HTERT RPE-1 (cell line): ENCODE measurements around the gene PFKFB3.
"Not testable (repeated sequence)": the region's sequence is repeated elsewhere in the genome, so short reads cannot be mapped to it uniquely, and the experiment has no call there.

Experiments
- in situ Hi-C: fragments of 300-500 bp; cut with MboI; formaldehyde crosslinking; loops from 4 replicates; pipeline ENCODE4 v1.14.3; 2020; ENCODE audit warnings: low sequenced_read_pairs

The PFKFB3 gene

DNA sequence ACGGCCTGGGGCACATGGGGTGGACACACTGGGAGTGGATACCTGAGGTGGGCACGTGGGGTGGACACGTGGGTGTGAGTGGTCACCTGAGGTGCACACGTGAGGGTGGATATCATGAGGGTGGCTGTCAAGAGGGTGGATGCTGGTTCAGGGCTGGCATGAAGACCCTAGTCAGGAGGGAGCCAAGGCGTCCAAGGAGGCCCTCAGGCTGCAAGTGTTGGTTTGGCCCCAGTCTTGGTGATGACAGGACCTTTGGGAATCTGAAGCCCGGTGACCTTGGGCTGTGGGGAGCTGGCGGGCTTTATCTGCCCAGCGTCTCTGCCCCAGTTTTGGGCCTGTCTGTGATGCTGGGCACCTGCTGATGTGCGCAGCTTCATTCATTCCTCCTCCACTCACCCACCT is 24.9 kb upstream of the PFKFB3 start:
- in situ Hi-C loops: no loop called here

DNA sequence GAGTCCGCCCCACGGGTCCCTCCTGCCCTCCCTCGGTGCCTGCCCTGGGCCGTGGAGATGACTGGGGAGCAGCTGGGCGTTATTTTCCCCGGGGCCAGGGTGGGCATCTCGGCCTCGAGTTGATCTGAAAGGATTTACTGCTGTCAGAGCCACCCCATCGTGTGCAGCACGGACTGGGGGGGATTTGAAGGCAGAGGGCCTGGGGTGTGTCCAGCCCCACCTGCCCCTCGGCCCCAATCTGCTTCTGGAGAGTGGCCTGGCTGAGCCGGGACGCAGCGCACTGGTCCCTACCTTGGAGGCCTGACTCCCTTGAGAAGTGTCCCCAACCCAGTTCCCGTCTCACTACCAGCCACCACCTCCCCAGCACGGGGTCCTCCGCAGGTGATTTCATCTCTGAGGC is 24.2 kb upstream of the PFKFB3 start:
- in situ Hi-C loops: no loop called here

DNA sequence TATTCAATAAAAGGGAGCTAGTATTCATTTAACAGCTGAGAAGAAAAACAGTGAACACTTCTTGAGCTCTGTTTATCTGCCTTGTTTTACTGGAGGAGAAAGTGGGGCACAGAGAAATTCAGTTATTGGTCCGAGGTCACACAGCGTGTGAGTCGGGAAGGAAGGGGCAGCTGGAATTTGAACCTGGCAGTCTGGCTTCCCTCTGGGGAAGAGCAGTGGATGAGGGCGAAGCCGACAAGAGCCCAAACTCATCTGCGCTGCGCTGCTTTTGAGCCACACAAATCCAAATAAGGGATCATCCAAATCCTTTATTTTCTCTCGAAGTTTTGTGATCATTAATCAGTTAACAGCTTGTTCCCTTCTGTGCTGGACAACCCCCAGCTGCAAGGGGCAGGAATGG is 23.7 kb upstream of the PFKFB3 start:
- in situ Hi-C loops: no loop called here

GRCh38 chr10:6180480-6181110 is 22.1 kb upstream of the PFKFB3 start:
- in situ Hi-C loops: no loop called here

DNA sequence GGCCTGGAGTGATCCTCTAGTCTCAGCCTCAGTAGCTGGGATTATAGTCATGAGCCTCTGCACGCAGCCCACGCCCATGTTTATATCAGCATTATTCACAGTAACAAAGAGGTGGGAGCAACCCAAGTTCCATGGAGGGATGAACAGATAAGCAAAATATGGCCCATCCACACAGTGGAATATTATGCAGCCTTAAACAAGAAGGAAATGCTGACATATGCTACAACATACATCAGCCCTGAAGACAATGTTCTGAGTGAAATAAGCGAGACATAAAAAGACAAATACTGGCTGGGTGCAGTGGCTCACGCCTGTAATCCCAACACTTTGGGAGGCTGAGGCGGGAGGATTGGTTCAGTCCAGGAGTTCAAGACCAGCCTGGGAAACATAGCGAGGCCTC is 21.5 kb upstream of the PFKFB3 start:
- in situ Hi-C loops: no loop called here

GRCh38 chr10:6182454-6183098 is 20.2 kb upstream of the PFKFB3 start:
- in situ Hi-C loops: no loop called here

DNA sequence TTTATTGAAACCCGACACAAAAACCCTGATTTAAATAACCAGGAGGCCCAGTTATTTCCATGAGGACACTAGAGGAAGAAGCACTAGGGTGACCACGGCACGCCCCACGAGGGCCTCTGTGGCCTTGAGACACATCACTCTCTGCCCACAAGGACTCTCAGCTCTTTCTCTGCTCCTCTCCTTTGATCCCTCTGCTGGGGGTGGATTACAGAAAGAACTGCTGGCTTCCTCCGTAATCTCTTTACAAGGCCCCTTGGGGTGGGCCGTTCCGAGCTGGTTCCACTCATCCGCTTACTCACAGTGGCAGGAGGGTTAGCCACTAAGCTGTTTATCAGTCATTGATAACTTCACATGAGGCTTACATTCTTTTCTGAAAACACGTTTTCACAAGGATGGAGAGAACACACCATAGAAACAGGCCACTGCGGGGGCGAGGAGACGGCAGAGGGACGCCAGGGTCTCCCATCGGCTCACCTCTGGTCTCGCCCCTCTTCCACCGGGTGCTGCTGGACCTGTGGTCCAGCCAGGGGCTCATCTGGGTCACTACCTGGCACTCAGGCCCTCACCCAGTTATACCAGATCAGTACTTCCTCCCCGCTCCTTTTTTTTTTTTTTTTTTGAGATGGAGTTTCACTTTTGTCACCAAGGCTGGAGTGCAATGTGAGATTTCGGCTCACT is 17.6 kb upstream of the PFKFB3 start:
- in situ Hi-C loops: no loop called here

- in situ Hi-C loops: no loop called here
Measured at GRCh38 chr10:6186894-6187256, 15.9 kb upstream of the PFKFB3 start.

GRCh38 chr10:6187278-6187677 is 15.5 kb upstream of the PFKFB3 start:
- in situ Hi-C loops: no loop called here

- in situ Hi-C loops: not testable (repeated sequence)
Measured at GRCh38 chr10:6190033-6190432, 12.7 kb upstream of the PFKFB3 start.

DNA sequence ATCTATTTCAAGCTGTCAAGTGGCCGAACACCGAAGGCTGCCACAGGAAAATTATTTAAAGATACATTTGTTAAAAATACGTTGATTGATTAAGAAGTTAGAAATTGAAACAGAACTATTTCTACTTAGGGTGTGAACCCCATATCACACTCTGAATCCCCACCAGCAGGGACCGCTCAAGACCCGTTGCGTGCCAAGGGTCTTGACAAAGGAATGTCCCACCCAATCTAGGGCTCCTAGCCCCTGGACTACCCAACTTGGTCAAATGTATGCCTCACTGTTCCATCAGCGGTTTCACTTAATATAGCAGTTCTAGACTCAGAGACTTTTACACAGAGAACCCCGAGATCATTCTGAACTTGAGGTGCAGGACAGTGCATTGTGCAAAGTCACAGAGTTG is 11.6 kb upstream of the PFKFB3 start:
- in situ Hi-C loops: no loop called here

- in situ Hi-C loops: no loop called here
Measured at GRCh38 chr10:6191569-6191968, 11.2 kb upstream of the PFKFB3 start.

GRCh38 chr10:6193342-6193741 is 9.4 kb upstream of the PFKFB3 start:
- in situ Hi-C loops: not testable (repeated sequence)

DNA sequence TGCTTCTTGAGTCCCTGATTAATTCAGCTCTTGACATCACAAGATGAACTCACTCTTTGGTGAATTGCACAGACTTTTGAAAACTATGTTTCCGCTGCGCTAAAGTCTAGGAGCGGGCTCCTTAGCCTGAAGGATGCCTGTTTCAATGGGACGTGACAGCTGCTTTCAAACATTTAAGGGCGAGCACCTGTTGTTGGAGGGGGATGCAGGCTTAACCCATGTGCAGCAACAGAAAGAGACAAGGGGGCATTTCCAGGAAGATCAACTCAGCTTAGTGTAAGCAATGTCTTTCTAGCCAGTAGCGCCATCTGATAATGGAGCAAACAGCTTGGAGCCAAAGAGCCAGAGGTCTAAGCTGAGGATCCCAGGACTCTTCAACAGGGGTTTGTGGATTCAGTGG is 8.4 kb upstream of the PFKFB3 start:
- in situ Hi-C loops: no loop called here

DNA sequence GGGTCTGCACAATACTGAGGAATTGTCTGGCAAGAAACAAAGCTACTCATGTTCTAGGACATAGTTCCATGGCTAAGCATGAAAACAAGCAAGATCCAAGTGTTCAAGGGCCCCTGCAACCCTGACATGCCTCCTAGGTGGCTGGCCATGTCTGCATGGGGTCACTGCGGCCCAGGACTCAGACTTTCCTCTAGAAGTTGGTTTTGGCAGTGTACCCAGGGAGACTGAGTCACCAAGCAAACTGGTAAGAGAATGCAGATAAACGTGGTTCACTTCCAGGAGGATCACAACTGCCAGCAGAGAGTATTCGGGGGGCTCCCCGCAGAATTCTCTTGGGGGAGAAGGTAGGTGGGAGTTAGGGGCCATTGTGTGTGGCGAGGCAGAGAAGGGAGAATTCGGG is 7.4 kb upstream of the PFKFB3 start:
- in situ Hi-C loops: no loop called here

- in situ Hi-C loops: no loop called here
Measured at GRCh38 chr10:6195846-6196245, 6.9 kb upstream of the PFKFB3 start.

GRCh38 chr10:6196524-6196923 is 6.2 kb upstream of the PFKFB3 start:
- in situ Hi-C loops: not testable (repeated sequence)

DNA sequence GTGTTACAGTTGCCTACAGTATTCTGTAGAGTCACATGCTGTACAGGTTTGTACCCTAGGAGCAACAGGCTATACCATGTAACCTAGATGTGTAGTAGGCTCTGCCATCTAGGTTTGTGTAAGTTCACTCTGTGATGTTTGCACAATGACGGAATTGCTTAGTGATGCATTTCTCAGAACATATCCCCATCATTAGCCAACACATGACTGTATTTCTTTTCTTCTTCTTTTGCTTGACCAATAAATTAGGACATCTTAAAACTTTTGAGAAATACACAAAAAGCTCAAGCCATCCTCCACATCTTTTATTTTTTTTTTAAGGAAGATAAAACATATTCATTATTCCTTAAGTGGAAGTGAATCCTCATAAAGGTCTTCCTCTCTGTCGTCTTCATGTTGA is 5.4 kb upstream of the PFKFB3 start:
- in situ Hi-C loops: no loop called here

- in situ Hi-C loops: no loop called here
Measured at GRCh38 chr10:6198171-6198570, 4.6 kb upstream of the PFKFB3 start.

DNA sequence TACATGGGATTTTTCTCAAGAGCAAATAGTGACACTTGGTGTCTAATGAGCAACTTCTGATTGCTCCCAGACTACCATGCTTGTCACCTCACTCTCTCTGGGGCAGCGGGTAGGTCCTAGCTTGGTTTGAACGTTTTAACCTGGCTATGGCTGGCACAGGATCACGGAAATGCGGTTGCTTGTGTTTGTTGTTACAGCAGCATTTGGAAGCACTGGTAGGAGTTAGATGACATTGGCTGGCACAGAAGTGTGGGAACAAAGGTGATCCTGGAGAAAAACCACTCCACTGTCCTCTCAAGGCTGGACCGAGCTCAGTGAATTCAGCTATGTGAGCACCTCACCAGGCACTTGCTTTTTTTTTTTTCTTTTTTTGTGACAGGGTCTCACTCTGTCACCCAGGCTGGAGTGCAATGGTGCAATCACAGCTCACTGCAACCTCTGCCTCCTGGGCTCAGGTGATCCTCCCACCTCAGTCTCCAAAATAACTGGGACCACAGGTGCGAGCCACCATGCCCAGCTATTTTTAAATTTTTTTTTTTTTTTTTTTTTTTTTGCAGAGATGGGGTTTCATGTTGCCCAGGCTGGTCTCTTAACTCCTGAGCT is 3.5 kb upstream of the PFKFB3 start:
- in situ Hi-C loops: no loop called here

DNA sequence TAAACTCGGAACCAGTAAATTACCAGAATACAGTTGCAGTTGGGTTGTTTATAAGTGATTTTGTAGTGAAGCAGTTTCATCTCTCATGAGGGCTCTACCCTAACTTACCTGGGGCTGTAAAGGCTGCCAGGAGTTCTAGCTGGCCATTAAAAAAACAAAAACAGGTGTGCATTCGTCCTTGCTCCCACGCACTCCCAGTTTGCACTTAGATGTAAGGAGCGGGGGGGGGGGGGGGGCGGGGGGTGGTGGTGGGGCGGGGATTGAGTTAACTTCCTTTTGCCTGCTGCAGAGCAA is 2.3 kb upstream of the PFKFB3 start:
- in situ Hi-C loops: no loop called here

GRCh38 chr10:6200734-6201515 is 1.8 kb upstream of the PFKFB3 start:
- in situ Hi-C loops: no loop called here
